ENCODE data around the gene PCNX2.

Gene PCNX2

DNA sequence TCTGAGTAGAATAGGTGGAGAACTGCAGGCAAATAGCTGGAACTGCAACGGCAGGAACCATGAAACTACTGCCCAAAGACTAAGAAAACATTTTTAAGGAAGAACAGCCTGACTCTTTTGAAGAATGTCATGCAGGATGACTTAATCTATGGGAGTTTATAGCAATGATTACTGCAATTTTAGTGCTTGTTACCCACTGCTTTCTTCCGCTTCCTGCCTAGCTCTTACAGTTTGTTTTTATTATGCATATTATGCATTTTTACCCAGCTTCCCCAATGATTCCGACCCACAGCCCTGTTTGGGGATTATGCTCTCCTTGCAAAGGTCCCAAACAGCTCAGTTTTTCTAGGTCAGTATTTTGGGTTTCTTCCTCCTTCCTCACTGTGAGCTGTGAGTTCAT, 71.2 kb downstream of the PCNX2 start:
- DNase-seq = no peak

GRCh38 chr1:233217832-233218231, 77.7 kb downstream of the PCNX2 start:
- DNase-seq = no peak

DNA sequence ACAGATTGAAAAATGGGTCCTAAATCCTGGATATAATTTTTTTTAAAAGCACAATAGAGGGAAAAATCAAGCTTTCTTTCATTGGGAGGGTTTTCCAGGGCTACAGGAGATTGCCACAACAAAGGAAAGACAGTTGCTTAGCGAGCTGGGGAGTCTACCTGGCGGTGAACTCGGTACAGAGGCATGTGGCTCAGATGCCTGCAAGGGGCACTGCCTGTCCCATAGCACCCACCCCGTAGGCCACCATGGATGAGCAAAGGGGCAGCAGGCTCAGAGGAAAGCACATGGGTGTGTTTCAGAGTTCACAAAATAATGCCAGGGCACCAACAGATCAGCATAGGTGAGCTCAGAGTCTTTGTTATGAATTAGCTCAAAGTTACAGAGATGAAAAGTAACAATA, 79.5 kb downstream of the PCNX2 start:
- DNase-seq = no peak

DNA sequence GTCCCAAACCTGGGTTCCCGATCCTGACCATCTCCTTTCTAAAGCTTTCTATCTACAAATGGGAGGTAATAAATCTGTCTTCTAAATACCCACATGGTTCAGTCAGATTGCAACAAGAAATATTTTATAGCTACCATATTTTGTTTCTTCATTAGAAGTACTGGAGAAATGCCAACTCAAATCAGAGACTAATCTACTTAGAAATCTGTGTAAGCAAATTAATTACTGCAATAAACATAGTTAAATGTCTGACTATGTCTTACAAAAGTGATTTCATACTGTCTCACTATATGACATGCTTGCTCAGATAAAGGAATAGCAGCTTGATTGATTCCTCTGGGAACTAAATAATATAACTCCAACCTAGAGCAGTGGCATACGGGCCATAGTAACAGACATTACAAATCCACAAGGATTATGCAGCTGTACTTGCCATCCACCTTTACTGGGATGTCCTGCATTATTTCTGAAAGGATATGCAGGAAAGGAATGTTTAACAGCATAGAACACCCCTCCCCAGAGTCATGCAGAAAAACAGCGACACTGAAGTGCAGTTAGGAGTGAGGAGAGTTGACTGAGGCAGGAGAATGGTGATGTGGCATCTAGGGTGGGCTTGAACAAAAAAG, 80.3 kb downstream of the PCNX2 start:
- DNase-seq = no peak

GRCh38 chr1:233211595-233211994, 83.9 kb downstream of the PCNX2 start:
- DNase-seq = no peak

DNA sequence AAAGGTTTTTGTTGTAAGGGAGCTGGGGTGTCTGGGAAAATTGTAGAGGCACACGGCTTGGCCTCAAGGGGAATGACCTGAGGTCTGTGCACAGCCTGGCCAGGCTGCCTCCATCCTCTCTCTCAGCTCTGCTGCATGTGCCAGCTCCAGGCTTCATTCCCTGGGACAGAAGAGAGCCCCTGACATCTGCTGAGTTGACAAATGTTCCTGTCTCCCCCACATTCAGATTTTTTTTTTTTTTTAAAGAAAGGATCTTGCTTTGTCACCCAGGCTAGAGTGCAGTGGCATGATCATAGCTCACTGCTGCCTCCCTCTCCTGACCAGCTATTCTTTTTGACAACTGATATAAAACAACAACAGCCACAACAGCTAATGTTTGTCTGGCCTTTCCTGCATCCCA, 84.4 kb downstream of the PCNX2 start:
- DNase-seq = no peak

- no peak for DNase-seq
Measured at GRCh38 chr1:233209481-233209880, 86.0 kb downstream of the PCNX2 start.

- DNase-seq = no peak
Measured at GRCh38 chr1:233208687-233209086, 86.8 kb downstream of the PCNX2 start.

DNA sequence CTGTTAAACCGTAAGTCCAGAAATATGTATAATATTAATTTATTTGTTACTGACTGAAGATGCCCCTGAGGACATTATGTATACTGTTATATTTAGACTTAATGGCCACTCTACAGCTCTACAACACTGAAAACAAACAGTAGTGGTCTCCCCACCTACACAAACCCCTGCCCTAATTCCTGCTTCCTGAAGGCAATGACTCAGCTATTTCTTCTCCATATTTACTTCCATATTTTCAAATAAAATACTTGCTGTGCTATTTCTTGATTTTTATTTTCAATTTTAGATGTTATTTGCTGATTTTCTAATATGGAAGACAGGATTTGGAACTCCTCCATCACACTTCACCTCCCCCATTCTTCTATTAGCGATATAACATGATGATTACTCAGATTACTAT, 97.6 kb downstream of the PCNX2 start:
- peak in 1 of 2 experiments; percentile 1 for DNase-seq

DNA sequence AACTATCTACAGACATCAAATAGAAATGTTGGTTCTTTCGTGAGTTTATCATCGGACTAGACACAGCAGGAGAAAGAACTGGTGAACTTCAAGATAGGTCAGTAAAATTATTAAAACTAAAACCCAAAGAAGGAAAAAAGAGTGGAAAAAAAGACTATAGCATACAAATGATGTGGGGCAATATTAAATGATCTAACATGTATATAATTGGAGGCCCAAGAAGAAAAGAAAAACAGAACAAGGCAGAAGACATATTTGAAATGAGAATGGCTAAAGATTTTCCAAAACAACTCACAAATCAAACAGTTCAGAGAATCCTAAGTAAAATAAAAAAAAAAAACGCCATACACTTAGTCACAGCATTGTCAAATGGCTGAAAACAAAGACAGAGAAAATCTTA, 101.8 kb downstream of the PCNX2 start:
- no peak for DNase-seq

GRCh38 chr1:233190987-233191386, 104.5 kb downstream of the PCNX2 start:
- no peak for DNase-seq

DNA sequence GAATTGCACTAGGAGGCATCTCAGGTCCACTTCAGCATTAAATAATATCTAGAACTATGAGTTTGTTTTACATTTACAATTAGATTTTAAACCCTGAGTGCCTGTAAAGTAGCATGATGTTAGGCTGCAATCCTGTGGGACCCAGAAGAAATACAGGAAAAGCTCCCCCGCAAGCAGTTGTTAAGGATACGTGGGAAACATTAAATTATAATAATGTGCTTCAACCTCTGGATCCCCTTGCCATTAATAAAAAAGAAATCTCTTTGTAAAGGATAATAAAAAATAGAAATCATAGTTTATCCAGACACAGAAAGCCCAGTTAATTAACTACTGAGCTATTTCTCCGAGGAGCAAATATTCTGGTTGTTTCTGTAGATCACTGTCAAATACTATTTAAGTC, 106.0 kb downstream of the PCNX2 start:
- DNase-seq = no peak

GRCh38 chr1:233188061-233188460, 107.5 kb downstream of the PCNX2 start:
- DNase-seq = no peak

GRCh38 chr1:233183226-233184020, 112.1 kb downstream of the PCNX2 start:
- no peak for DNase-seq

- DNase-seq = no peak
Measured at GRCh38 chr1:233182587-233182986, 112.9 kb downstream of the PCNX2 start.

DNA sequence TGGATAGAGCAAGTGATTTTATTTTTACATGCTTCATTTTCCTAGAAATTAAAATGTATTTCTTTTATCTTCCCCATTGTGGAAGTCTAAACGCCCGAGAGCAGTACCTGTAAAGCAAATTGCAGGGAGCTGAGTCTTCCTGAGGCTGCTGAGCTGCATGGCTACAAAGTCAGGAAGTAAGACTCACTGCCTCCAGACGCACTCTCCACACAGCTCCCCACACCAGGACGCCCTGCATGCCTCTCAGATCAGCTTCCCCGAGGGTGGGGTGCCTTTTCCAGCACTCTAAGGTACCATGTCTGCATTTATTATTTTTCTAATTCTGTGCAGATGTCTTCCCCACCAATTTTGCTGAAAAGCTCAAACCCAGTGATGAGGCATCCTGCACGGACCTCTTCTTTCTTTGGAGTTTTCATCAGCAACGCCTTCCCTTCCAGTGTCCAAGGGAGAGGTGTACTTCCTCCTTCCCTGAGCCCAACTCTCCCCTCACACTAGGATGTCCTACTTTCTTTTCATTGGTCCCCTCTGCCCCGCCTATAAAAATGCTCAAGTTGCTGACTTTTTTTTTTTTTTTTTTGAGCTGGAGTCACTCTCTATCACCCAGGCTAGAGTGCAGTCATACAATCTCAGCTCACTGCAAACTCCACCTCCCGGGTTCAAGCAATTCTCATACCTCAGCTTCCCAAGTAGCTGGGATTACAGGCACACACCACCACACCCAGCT, 114.7 kb downstream of the PCNX2 start:
- peak in 1 of 2 experiments; percentile 4 for DNase-seq

- DNase-seq = peak; percentile 18 to 36
Measured at GRCh38 chr1:233179638-233180037, 115.9 kb downstream of the PCNX2 start.

DNA sequence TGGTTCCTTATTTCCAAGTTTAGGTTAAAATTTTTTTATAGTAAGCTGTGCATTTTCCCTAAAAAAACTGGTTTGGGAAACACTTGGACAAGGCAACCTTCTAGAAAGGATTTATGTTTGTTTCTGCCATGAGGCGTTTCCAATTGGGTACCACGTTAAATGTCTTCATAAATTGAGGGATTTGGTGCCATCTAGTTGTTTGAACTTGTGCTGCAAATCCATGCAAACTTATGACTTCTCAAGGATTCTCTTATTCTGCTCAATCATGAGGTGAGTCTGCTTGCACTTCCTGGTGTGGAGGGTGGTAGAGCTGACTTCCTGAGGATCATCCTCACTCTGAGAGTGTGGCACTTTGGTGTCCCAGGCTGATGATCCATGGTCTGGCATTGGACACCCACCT, 123.3 kb downstream of the PCNX2 start:
- peak; percentile 76 to 81 for DNase-seq

DNA sequence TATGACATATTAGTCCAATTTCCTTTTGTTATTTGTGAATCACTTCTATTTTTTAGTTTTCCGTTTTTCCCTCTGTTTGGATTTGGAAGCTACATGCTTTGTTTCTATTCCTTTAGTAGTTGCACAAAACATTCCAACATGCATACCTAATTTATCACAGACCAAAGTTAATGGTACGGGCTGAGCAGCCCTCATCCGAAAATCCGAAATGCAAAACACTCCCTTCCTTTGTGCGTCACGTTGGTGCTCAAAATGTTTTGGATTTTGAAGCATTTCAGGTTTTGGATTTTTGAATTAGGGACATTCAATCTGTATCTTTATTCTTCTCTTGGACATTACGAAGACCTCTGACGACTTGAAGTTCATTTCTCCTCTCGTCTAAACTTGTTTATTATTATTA, 124.8 kb downstream of the PCNX2 start:
- no peak for DNase-seq

DNA sequence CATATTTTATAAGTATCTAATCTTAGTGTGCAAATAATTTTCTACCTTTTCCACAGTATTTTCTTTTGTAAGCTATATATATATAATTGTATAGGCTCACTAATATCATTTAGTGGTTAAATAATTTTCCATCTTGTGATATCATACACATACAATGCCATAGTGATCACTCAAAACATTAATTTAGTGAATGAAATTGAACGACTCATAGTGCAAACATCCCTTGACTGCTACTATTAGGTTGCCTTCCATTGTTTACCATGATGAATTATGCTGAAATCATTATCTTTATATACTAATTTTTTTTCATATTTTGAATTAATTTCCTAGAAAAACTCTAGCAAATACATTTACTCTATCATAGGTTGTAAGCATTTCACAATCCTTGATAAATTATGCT, 127.1 kb downstream of the PCNX2 start:
- DNase-seq = no peak

DNA sequence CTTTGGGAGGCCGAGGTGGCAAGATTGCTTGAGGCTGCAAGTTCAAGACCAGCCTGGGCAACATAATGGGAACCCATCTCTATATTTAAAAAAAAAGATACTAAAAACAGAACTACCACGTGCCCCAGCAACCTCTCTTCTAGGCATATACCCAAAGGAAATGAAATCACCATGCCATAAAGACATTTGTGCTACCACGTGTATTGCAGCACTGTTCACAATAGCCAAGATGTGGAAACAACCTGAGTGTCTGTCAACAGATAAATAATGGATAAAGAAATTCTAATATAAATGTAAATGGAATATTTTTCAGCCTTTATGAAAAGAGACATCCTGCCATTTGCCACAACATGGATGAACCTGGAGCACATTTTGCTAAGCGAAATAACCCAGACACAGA, 128.6 kb downstream of the PCNX2 start:
- DNase-seq = peak in 1 of 2 experiments; percentile 4

DNA sequence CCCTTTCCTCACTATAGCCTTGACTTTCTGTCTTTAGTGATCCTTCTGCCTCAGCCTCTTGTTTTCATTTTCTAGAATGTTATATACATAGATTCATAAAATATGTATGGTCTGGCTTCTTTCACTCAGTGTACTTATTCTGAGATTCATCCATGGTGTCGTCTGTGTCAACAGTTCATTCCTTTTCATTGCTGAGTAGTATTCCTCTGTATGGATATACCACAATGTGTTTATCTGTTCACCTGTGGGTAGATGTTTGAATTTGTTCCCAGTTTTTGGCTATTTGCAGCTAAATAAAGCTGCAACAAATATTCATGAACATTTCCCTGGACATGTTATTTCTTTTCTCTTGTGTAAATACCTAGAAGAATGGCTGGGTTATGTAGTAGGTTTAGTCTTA, 131.8 kb downstream of the PCNX2 start:
- DNase-seq = no peak

GRCh38 chr1:233158322-233158721, 137.2 kb downstream of the PCNX2 start:
- DNase-seq = no peak

- no peak for DNase-seq
Measured at GRCh38 chr1:233157245-233157644, 138.3 kb downstream of the PCNX2 start.

Data from Kasumi-1 (cell line).